K562 (cell line): ENCODE data around the gene ASCC3. TPM values are rescaled to one million over a fixed set of nuclear protein-coding genes. Genes with fewer than 3 reads are reported as not detected.
A peak's percentile ranks its signal among the peaks of the same experiment; 100 is the strongest.

Experiments used
- ARID1B ChIP-seq: fragments of 450-650 bp; IDR thresholded peaks from 2 replicates; pipeline ENCODE4 v1.6.1; 2016; ENCODE audit warnings: antibody characterized with exemption, mild to moderate bottlenecking, inconsistent platforms
- BMI1 ChIP-seq: fragments of 150-350 bp; IDR thresholded peaks from 2 replicates; pipeline ENCODE4 v1.6.1; 2014; ENCODE audit warnings: low read length
- BRCA1 ChIP-seq, 2 experiments: fragments of 450-650 bp in 1 of 2; sonication (generic) in 1 of 2; formaldehyde crosslinking in 1 of 2; IDR thresholded peaks; 2 replicates each; pipeline versions ENCODE4 v1.5.0 to v1.6.1; 2017 to 2020; ENCODE audit warnings: mild to moderate bottlenecking in 1 of 2, missing genetic modification reagents in 1 of 2
- CBFA2T2 ChIP-seq: fragments of 450-650 bp; conservative IDR thresholded peaks from 2 replicates; pipeline ENCODE4 v1.6.1; 2017; ENCODE audit warnings: mild to moderate bottlenecking
- DACH1 ChIP-seq: fragments of 450-650 bp; IDR thresholded peaks from 2 replicates; pipeline ENCODE4 v1.6.1; 2018; ENCODE audit not compliant: partially characterized antibody
- E2F3 ChIP-seq: fragments of 250-450 bp; sonication (Bioruptor Pico); IDR thresholded peaks from 2 replicates; pipeline ENCODE4 v1.4.0; 2020; ENCODE audit warnings: mild to moderate bottlenecking
- FOXM1 ChIP-seq, 2 experiments: fragments of 450-650 bp in 1 of 2; sonication (generic) in 1 of 2; formaldehyde crosslinking in 1 of 2; IDR thresholded peaks; 2 replicates each; pipeline versions ENCODE4 v1.6.1 to v1.9.0; 2017 to 2022; ENCODE audit warnings: low read depth in 2 of 2, mild to moderate bottlenecking in 2 of 2, missing genetic modification reagents in 1 of 2, moderate library complexity in 1 of 2
- GABPB2 ChIP-seq: fragments of 250-450 bp; sonication (Bioruptor Pico); conservative IDR thresholded peaks from 2 replicates; pipeline ENCODE4 v1.5.1; 2021; ENCODE audit warnings: mild to moderate bottlenecking
- KAT2B ChIP-seq: IDR thresholded peaks from one replicate; pipeline ENCODE4 v1.6.1; 2012; ENCODE audit warnings: low read depth, mild to moderate bottlenecking, control low read depth, inconsistent platforms, low read length, moderate library complexity
- KDM1A ChIP-seq, 2 experiments: fragments of 450-650 bp; IDR thresholded peaks; 2 replicates each; pipeline ENCODE4 v1.6.1; 2016; ENCODE audit warnings: mild to moderate bottlenecking in 2 of 2
- MEIS2 ChIP-seq: fragments of 450-650 bp; IDR thresholded peaks from 2 replicates; pipeline ENCODE4 v1.6.1; 2014; ENCODE audit warnings: mild to moderate bottlenecking; ENCODE audit not compliant: partially characterized antibody
- MYC ChIP-seq, 2 experiments: fragments of 250-450 bp in 1 of 2; sonication (Bioruptor Pico) in 1 of 2; IDR thresholded peaks; 2 replicates each; pipeline versions ENCODE4 v1.5.1 to v1.6.1; 2012 to 2021; ENCODE audit warnings: low read depth in 2 of 2, borderline replicate concordance in 1 of 2, improper control_type of control experiment in 1 of 2, low read length in 1 of 2, mild to moderate bottlenecking in 1 of 2, moderate library complexity in 1 of 2
- NCOA4 ChIP-seq: fragments of 450-650 bp; IDR thresholded peaks from 2 replicates; pipeline ENCODE4 v1.6.1; 2018; ENCODE audit warnings: mild to moderate bottlenecking; ENCODE audit not compliant: partially characterized antibody
- POLR2AphosphoS5 ChIP-seq: IDR thresholded peaks from 2 replicates; pipeline ENCODE4 v1.6.1; 2011; ENCODE audit warnings: mild to moderate bottlenecking, low read depth, low read length, moderate library complexity; ENCODE audit not compliant: control insufficient read depth, insufficient read depth
- TAL1 ChIP-seq: fragments of 450-650 bp; IDR thresholded peaks from 2 replicates; pipeline ENCODE4 v1.6.1; 2016; ENCODE audit warnings: mild to moderate bottlenecking
- TCF3 ChIP-seq: sonication (generic); formaldehyde crosslinking; IDR thresholded peaks from 2 replicates; pipeline ENCODE4 v1.4.0; 2020; ENCODE audit warnings: mild to moderate bottlenecking, missing genetic modification reagents
- ZNF280A ChIP-seq: fragments of 450-650 bp; IDR thresholded peaks from 2 replicates; pipeline ENCODE4 v1.6.1; 2018; ENCODE audit warnings: mild to moderate bottlenecking, low read depth; ENCODE audit not compliant: partially characterized antibody
- ZNF3 ChIP-seq: fragments of 250-450 bp; sonication (Bioruptor Pico); IDR thresholded peaks from 2 replicates; pipeline ENCODE4 v1.5.0; 2021; ENCODE audit warnings: mild to moderate bottlenecking, moderate library complexity
- ZNF354B ChIP-seq: fragments of 250-450 bp; sonication (Bioruptor Pico); IDR thresholded peaks from 2 replicates; pipeline ENCODE4 v1.4.0; 2020
- ZNF407 ChIP-seq: fragments of 450-650 bp; IDR thresholded peaks from 2 replicates; pipeline ENCODE4 v1.6.1; 2016; ENCODE audit warnings: low read depth
- ZNF589 ChIP-seq: fragments of 200-800 bp; sonication (Bioruptor generic); IDR thresholded peaks from 2 replicates; pipeline ENCODE4 v1.6.1; 2016; ENCODE audit warnings: low read depth, missing genetic modification characterization, missing compliant biosample characterization
- polyA plus RNA-seq, 8 experiments: library from polyadenylated mRNA; depleted of rRNA in 4 of 8; stranded (reverse) in 5 of 8; unstranded in 3 of 8; fragments of >200 nt; fragmentation: Nextera tagmentation in 2 of 8; fragmentation: Illumina TruSeq in 1 of 8; extraction: Ambion mirVana in 2 of 8; extraction: Trizol in 1 of 8; gene quantifications; 2 replicates each; pipeline versions ENCODE4 v1.2.1 to v1.2.3, GENCODE V29; 2011 to 2014; ENCODE audit warnings: inconsistent platforms in 1 of 8, missing spikeins in 1 of 8
- total RNA-seq, 7 experiments: library from RNA; depleted of rRNA in 6 of 7; stranded (reverse); fragments of >200 nt in 6 of 7; fragmentation: Illumina TruSeq in 2 of 7; extraction: Trizol in 2 of 7; gene quantifications; 2 replicates each; pipeline versions ENCODE4 v1.2.1 to v1.2.3, GENCODE V29; 2011 to 2021; ENCODE audit warnings: low replicate concordance in 1 of 7

ASCC3 gene
- total and polyA plus RNA-seq, 9 of the 15 experiments (the other 6 are each of a cell fraction or from before 2014, with no cell fraction given) = 16.1 to 56.1 (median 33.9) TPM

GRCh38 chr6:100891079-100891478 is 9.9 kb upstream of the ASCC3 start (continued):
- no peak for TF ChIP-seq ZNF280A
- peak; percentile 52; the same call in 1 of the 2 replicates for TF ChIP-seq FOXM1 (IDR thresholded peaks at IDR 0.05; ENCODE audit: low read depth)
- no peak for TF ChIP-seq FOXM1 (CRISPR knock-in tag; IDR thresholded peaks at IDR 0.05; ENCODE audit: low read depth)
- no peak for TF ChIP-seq ZNF3 (CRISPR knock-in tag)
- TF ChIP-seq E2F3 (CRISPR knock-in tag) = no peak
- TF ChIP-seq NCOA4 = no peak
- TF ChIP-seq TCF3 (CRISPR knock-in tag) = peak; percentile 49
- TF ChIP-seq ZNF589 (CRISPR knock-in tag) = no peak
- peak; percentile 82 for TF ChIP-seq DACH1
- TF ChIP-seq BRCA1 (IDR thresholded peaks at IDR 0.05) = no peak
- no peak for TF ChIP-seq BRCA1 (CRISPR knock-in tag; IDR thresholded peaks at IDR 0.05)
- peak; percentile 39 for TF ChIP-seq MEIS2
- peak; percentile 75 for TF ChIP-seq CBFA2T2
- no peak for TF ChIP-seq BMI1
- TF ChIP-seq ARID1B = peak; percentile 90
- TF ChIP-seq MYC (IDR thresholded peaks at IDR 0.05; ENCODE audit: low read depth, low read length) = no peak
- TF ChIP-seq MYC (CRISPR knock-in tag; IDR thresholded peaks at IDR 0.05; ENCODE audit: borderline replicate concordance, low read depth) = no peak
- no peak for TF ChIP-seq GABPB2
- TF ChIP-seq KDM1A (IDR thresholded peaks at IDR 0.05) = 0 out of 4 replicates have a peak, but pooled peaks of 1 of the 2 experiments have one; percentile 18
- TF ChIP-seq POLR2AphosphoS5 = no peak
- TF ChIP-seq KAT2B = no peak
- TF ChIP-seq ZNF354B (CRISPR knock-in tag) = no peak
- peak; percentile 88 for TF ChIP-seq TAL1
- no peak for TF ChIP-seq ZNF407
